ENCODE measurements around the gene FAM174B.

FAM174B gene

DNA sequence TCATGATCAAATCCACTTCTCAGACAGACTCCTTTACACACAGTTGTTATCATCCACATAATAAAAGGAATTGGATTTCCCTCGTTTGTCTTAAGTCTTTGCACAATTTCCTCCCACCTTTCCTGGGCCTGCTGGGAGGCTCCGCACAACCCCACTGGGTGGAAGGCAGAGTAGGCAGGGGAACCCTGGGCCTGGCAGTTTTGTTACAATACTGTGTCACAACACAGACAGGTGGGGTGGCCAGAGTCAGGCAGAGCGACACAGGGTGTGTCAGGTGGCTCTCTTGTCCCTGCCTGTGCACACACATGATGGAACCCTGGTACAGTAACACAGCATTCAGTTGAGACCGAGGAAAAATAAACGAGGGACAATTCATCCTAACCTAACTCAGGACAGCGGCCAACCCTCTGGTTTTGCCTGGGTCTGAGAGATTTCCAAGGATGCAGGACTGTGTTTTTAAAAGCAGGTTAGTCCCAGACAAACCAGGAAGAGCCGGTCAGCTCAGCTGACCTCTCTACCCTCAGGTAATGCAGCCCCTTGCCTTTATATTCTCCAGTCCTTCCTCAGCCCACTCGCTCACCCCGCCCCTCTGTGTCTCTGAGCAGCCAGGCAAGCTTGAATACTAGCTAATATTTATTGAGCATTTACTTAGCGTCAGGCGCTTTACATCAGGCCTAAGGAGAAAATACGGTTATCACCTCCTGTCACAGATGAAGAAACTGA is 8.8 kb upstream of the FAM174B start:
- DNase-seq (ENCODE audit: low read depth in 3 of 3) = no peak

DNA sequence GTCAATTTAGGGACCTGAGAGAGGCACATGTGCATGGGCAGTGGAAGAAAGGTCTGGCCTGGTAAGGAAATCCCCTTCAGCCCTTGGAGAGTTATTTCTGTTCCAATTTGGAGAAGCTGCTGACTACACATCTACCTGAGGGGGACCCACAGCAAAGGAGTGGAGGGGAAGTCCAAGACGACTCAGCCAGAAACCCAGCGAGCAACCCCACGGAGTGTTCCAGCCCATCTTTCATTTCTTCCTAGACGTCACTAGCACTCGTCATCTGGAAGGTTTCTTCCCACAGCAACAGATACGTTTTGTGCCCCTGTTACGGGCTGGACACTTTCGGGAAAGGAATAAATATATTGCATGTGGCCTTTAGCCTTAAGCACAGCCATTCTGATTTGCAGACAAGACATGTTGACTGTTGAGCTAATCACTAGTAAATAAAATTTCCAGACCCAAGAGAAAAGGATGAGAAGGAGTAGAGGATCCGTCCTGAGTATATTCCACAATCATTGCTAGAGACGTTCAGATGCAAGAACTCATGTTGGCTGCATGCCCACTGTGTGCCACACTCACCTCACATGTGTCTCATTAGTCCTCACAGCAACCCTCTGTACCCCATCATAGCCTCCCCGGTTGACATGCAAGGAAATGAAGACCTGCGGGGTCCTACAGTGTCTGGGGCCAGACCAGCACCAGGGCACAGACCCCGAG is 7.8 kb upstream of the FAM174B start:
- peak in 2 of 3 donors; percentile 13 to 14 for DNase-seq (ENCODE audit: low read depth in 3 of 3)

DNA sequence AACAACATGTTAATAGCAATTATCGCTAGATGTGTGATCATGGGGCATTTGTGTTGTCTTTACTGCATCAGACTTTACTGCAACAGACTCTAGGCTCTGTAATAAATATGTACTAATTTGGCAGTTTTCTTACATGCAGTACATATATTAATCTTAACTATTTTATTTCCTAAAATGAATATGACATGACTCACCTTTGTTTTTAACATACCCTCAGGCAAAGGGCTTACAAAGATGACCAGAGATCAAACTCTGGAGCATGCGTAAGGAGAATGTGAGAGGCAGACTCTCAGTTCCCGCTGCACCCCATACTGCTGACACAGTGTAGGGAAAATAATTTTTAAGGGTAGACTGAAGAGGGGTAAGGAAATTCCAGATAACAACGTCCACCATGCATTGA is 7.2 kb upstream of the FAM174B start:
- no peak for DNase-seq (ENCODE audit: low read depth in 3 of 3)

DNA sequence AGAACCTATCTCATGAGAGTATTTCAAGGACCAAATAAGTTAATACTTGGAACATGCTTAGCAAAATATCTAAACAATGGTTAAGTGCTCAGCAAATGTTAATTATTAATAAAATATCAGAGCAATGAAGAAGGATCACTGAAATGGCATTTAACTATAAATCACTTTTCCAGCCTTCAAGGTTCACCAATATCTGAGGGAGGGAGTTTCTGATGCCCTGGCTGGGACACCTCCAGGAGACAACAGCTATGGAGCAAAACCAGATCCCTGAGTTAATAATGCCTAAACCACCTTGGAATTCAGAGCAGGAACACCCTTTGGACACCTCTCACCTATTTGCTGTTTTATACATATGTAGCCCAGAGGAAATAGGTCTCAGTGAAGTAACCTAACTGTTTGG is 6.4 kb upstream of the FAM174B start:
- no peak for DNase-seq (ENCODE audit: low read depth in 3 of 3)

DNA sequence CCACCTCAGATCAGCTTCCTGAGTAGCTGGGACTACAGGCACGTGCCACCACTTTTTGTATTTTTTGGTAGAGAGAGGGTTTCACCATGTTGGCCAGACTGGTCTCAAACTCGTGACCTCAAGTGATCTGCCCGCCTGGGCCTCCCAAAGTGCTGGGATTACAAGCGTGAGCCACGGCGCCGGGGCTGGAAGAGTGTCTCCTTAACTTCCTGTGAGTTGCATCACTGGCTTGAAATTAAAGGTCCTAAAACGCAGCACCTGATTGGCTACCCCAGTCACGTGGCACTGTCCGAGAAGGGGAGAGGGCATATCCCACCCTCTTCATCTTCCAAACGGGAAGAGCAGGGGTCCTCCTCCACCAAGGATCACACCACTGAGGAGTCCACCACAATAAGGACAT is 5.5 kb upstream of the FAM174B start:
- no peak for DNase-seq (ENCODE audit: low read depth in 3 of 3)

DNA sequence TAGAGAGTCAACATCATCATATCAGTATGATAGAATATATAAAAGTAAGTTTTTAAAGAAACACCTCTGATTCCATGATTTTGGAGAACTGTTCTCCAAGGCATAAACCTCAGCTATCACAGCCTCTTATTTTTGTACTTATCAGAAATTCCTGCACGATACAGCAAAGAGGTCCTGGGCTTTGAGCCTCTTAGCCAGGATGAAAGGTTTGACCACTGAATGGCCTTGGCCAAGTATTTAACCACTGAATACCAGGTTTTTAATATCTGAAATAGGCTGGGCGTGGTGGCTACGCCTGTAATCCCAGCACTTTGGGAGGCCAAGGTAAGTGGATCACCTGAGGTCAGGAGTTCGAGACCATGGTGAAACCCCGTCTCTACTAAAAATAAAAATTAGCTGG is 1.9 kb upstream of the FAM174B start:
- DNase-seq (ENCODE audit: low read depth in 3 of 3) = no peak

DNA sequence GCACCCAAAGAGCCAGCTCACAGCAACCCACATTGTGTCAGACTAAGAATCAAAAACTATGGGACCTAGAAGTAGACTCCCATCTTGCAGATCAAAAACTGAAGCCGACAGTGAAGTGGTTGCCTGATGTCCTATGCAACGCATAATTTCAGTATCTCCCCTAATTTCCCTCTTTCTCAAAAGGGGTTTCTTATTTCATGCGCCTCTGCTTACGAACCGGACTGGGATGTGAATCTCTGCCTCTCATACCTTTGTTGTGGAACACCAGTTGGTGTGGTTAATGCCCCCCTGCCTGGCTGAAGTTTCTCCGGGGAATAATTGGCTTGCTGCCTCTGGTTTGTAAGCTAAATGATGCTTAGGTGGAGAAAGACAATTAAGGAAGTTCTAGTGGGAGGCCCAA is 514 bp upstream of the FAM174B start:
- DNase-seq (ENCODE audit: low read depth in 3 of 3) = no peak

DNA sequence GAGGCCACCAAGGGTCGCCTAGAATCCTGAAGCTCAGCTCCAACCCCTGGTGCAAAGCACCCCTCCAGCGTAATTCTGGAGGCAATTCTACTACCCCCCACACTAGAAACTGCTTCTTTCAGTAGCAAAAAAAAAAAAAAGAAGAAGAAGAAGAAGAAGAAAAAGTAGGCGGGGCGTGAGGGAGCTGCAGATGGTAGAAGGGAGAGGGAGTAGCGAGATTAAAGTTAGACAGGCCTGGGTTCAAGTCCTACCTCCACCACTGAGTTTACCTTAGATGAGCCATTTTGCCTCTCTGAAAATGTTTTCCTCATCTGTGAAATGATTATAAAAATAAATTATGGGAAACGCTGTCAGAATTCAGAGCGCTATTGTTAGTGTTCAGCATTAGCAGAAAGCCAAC is 913 bp downstream of the FAM174B start:
- no peak for DNase-seq (ENCODE audit: low read depth in 3 of 3)

DNA sequence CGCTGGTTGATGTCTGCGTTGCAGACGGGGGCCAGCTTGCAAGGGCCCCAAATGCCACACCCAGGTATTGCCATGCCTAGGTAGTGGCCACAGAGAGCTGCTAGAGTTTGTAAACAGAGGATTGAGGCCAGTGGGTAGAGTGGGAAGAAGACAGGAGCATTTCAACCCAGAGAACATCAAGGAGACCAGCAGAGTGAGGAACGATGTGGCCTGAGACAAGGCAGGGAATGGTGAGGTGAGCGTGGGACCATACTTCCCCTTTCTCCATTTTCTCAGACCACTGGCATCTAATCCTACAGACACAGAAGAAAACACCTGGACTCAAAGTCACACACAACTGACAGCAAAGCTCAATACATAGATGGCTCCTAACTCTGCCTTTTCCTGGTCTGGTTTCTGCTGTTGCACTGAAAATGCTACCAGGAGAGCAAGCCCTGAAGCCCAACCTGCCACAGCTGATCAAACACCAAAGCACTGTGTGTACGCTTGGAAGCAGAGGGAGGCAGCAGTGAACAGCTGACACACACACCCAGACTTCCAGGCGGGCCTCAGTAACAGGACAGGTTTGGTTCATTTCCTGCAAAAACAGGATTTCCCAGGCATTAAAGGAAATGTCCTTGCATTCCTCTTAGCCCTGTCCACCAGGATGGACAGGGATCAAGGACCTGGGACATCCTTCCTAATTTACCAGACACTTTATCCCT is 1.6 kb downstream of the FAM174B start:
- no peak for DNase-seq (ENCODE audit: low read depth in 3 of 3)

DNA sequence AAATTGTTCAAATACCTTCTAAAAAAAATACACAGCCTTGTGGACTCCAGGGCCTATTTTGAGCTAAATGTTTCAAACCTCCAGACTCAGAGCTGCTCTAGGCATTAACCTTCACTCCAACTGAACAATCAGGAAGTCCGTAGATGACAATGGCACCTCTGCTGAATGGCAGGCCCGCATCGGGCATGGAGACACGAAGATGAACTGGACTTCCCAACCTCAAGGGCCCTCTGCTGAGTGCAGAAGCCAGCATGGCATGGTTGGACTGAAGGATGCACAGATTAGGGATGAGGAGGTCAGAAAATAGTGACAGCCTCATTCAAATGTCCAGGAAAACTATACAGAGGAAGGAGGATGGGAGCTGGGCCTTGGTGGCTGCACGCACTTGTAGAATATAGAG is 2.2 kb downstream of the FAM174B start:
- DNase-seq (ENCODE audit: low read depth in 3 of 3) = no peak

DNA sequence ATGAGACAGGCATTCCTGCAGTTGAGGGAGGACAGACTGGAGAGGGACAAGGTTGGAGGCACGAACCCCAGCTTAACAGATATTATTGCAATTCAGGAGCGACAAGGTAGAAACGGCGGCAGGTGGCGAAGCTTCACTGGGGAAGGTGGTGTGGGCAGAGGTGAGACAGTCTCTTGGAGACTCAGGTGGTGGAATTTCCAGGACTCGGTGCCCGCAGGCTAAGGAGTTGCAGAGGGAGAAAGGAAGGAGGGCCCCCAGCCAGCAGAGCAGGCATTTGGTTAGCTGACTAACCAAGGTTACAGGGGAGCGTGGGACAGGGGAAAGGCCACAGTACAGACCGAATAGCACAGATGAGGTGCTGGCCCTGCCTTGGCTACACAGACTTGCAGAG is 3.0 kb downstream of the FAM174B start:
- no peak for DNase-seq (ENCODE audit: low read depth in 3 of 3)

DNA sequence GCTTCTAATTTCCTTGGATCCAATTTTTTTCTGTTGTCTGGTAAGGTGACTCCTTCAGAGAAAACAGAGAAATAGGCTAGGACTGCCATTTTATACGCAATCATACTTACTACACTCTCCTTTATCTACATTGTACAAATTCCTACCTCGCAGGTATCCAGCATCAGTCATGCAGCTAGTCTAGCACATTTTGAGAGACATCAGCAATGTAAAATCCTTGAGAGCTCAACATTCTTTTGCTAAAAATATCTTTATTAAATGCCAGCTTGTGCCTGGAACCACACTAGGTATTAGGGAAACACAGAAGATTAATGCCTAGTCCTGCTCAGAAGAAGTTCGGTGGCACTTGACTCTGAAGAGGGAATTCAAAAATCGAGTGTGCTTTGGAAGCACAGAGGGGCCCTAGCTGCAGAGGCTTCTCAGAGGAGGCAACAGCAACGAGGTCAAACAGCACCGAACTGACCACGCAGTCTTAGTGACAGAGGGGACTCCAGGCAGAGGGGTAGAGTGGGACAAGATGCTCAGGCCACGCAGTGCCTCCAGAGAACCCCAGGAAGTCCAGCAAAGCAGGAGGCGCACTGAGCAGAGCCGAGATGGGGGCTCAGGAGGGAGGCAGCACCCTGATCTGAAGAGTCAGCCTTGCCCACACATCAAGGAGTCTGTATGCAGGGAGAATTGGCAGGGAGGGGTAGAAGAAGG is 3.5 kb downstream of the FAM174B start:
- no peak for DNase-seq (ENCODE audit: low read depth in 3 of 3)

DNA sequence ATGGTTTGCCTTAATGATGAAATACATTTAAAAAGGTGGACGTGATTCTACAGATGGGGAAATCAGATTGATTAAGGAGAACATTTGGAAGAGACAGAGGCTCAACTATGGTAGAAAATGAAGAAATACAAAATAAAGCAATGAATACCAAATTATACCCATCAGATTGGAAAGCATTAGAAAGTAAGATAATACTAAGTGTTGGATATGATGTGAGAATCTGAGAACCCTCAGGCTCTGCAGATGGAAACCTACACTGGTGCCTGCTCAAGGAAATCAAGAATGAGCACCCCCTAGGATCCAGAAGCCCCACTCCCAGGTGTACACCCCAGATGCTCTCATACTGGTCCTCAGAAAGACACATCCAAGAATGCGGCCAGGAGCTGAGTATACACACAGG is 4.6 kb downstream of the FAM174B start:
- no peak for DNase-seq (ENCODE audit: low read depth in 3 of 3)

DNA sequence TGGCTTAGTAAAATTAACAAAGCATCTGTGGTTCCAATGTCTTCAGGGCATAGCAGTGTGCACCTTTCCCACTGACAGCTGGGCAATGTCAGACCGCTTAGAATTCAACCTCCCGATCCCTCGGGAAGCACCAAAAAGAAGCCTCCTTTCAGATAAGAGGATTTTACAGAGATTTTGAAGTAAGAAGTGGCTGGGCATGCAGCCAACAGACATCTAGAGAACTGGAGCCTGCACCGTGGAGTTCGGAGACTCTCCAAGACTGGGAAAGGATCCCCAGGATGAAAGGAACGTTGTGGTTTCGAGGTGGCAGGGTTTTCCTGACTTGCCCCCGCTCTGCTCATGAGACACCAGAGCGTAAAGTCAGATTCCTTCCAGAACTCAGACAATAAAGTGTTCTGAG is 5.3 kb downstream of the FAM174B start:
- no peak for DNase-seq (ENCODE audit: low read depth in 3 of 3)

DNA sequence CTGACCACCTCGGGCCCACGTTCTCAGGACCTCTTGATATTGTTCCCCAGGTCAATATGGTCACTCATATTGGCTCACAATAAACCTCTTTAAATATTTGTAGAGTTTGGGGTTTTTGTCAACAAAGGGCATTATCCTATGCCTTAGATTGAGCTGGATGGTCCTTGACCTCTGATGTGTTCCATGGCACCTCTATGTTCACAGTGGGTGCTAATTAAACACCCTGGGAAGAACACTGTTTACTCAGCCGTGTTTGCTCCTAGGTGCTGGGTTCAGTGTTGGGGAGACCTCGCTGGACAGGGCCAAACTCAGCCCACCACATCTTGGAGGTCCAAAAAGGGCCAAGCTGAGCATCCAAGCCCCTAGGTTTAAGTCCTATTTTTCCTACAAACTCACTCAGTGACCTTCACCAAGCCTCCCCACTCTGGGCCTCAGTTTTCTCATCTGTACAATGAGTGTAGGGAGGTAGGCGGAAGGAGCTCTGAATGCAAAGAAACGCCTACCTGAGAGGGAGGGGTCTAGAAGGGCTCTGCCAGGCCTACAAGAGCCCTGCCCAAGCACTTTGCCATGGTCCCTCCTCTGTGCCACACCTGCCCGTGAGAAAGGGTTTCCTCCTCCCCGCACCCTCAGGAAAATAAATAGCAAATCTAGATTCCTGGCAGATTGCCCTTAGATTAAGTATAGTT is 7.2 kb downstream of the FAM174B start:
- DNase-seq (ENCODE audit: low read depth in 3 of 3) = no peak

DNA sequence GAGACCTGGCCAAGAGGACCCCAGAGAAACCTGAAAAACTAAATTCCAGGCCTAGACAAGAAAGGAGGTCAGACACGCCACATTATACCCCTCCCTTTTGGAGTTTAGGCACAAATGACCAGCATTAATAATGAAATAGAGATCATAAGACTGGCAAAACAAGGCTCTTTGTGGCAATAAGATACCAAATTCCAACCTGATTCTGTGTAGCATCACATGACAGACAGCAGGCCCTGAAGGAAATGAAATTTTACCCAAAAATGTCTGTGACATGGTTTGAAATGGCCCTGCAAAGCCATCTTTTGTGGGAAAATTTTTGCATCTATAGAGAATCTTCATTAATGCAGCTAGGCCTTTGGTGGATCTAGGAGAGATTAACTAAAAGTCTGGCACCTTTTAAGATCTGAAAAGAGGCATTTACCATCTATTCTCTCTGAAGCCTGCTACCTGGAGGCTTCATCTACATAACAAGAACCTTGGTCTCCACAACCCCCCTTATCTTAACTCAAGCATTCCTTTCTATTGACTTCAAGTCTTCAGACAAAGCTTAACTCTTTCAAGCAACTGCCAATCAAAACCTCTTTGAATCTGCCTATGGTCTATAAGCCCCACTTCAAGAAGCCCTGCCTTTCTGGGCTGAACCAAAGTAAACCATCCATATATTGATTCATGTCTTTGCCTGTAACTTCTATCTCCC is 8.0 kb downstream of the FAM174B start:
- DNase-seq (ENCODE audit: low read depth in 3 of 3) = no peak

DNA sequence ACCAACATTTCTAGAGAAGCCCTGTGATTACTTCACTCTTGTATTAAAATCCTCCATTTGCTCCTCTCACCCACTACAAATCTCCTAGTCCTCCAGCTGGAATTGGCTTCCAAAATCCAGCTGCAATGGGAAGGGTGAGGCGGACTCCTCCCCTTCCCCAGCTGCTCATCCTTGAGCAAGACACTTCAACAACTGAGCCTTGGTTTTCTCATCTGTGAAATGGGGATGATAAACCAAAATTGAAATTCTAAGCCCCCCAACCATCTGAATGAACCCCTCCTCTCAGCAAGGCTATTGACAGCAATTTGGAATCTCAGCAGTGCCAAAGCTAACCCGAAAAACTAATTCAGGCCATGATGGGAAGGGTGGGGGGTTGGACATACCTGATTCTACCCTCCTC is 9.4 kb downstream of the FAM174B start:
- no peak for DNase-seq (ENCODE audit: low read depth in 3 of 3)

DNA sequence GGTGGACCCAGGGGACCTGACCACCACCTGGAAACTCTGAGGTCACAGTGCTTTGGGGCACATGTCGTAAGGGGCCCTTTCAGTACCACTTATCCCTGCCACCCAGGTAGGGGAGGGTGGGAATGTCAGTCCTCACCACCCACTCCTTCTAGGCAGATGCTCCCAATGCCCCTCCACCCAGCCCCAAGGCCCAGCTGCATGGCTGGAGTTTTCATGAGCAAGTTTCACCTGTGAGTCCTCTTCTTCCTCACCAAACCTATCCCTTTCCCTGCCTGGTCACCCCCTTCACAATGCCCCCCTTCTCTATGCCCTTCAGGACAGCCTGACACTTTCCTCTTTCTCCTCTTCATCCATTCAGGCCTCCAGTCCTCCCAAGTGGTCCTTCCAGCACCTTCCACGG is 9.8 kb downstream of the FAM174B start:
- DNase-seq (ENCODE audit: low read depth in 3 of 3) = no peak

DNA sequence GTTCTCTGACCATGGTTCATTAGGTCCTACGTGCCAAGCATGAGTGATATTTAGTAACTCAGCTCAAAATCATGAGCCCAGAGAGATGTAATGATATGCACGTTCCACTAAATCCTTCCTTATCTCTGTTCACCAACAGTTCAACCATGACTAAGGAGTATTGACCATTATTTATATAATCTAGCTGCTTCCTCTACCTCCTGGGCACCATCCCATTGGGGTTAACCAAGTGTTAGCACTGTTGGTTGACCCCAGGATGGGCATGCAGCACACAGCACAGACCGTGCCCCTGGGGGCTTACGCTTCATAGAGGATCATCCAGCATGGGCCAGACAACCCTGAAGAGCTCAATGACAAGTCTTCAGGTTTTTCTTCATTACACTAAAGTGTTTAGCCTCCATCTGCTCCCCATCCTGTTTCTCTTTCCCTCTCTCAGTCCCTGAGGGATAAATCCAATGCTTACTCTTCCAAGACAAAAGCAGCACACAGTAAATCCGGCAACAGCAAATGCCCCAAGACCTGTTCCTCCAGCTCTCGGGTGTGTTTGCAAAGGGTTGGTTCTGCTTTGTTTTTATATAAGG is 10.4 kb downstream of the FAM174B start:
- no peak for DNase-seq (ENCODE audit: low read depth in 3 of 3)

DNA sequence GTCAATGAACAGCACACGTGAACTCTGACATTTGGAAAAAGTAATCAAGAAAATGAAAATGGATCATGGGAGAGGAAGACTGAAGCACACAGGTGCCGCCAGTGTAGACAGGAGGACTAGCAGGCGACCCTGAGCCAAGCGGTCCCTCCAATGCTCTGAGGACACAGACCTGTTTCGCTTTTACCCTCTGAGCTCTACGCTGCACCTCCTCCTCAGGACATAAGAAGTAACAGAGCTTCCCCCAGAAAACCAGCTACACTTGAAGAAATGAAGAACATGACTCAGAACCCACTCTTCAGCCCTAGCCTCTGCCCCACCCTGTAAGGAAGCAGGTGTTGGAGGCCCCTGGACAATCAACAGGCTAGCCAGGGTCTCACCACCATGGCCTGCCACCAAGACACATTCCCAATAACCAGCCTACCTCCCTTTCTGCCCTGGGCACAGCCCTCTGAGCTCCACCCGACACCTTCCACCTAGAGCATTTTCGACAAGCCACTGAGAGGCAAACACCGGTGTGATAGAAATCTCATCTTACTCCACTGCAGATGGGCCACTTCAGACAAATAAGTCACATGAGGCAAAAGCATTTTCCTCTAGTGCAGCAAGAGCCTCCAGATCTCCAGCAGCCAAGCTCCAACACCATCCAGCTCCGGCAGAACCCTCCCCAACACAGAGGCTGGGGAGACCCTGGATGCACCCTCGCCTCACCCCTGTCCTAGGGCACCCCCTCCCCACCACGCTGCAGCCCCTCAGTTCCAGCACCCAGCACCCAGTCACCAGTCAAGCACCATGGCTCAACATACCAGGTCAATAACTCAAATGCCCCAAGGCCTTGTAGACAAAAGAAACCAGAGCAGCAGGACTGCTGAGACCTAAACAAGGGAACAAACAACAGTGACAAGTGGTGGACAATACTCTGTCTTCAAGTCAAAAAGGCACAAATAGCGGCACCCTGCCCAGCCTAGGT is 11.4 kb downstream of the FAM174B start:
- no peak for DNase-seq (ENCODE audit: low read depth in 3 of 3)
